SU-DHL-6 (cell line): ENCODE results near the gene ACVR1.

Source experiments
- H2AFZ ChIP-seq: fragments of 200-600 bp; sonication (generic); 2 replicates; pipeline ENCODE4 v1.6.1; 2014; ENCODE audit warnings: low read depth, mild to moderate bottlenecking, moderate library complexity, mixed read lengths, antibody characterized with exemption, low read length; ENCODE audit not compliant: severe bottlenecking
- H3F3A ChIP-seq: fragments of 200-600 bp; shearing (Covaris generic); 2 replicates; pipeline ENCODE4 v1.6.0; 2016; ENCODE audit warnings: antibody characterized with exemption, mild to moderate bottlenecking; ENCODE audit not compliant: insufficient read depth
- H3K27ac ChIP-seq: fragments of 200-600 bp; sonication (generic); 2 replicates; pipeline ENCODE4 v1.5.1; 2016; ENCODE audit warnings: low read depth, mild to moderate bottlenecking, low read length, moderate library complexity, mixed read lengths
- H3K27me3 ChIP-seq: fragments of 200-600 bp; sonication (generic), shearing (Covaris generic); 2 replicates; pipeline ENCODE4 v1.6.0; 2014; ENCODE audit warnings: mild to moderate bottlenecking, low read length
- H3K36me3 ChIP-seq: fragments of 200-600 bp; sonication (generic); 2 replicates; pipeline ENCODE4 v1.6.1; 2014; ENCODE audit warnings: mild to moderate bottlenecking, low read length, mixed read lengths
- H3K4me2 ChIP-seq: fragments of 300-600, 200-600 bp; shearing (Covaris generic), sonication (generic); 2 replicates; pipeline ENCODE4 v1.6.0; 2014; ENCODE audit warnings: low read length, low read depth, mild to moderate bottlenecking; ENCODE audit not compliant: poor library complexity, severe bottlenecking
- H3K4me3 ChIP-seq: fragments of 200-600 bp; sonication (generic); 2 replicates; pipeline ENCODE4 v1.5.1; 2014; ENCODE audit warnings: antibody characterized with exemption, low read length, mild to moderate bottlenecking, mixed read lengths; ENCODE audit not compliant: insufficient read depth, poor library complexity, severe bottlenecking
- H3K79me2 ChIP-seq: fragments of 200-600 bp; sonication (generic); 2 replicates; pipeline ENCODE4 v1.6.1; 2014; ENCODE audit warnings: mild to moderate bottlenecking, low read length, moderate library complexity; ENCODE audit not compliant: insufficient read depth
- H3K9ac ChIP-seq: fragments of 200-600 bp; sonication (generic); 2 replicates; pipeline ENCODE4 v1.7.0; 2014; ENCODE audit warnings: mild to moderate bottlenecking, low read length
- H3K9me2 ChIP-seq: fragments of 200-600 bp; sonication (generic); replicated peaks from 2 replicates; pipeline ENCODE4 v1.6.1; 2014; ENCODE audit warnings: low read length; ENCODE audit not compliant: insufficient read depth
- H3K9me3 ChIP-seq: fragments of 200-600 bp; sonication (generic); 2 replicates; pipeline ENCODE4 v1.6.1; 2014; ENCODE audit warnings: low read length, mixed read lengths; ENCODE audit not compliant: insufficient read depth
- H4K20me1 ChIP-seq: fragments of 200-600 bp; sonication (generic); 2 replicates; pipeline ENCODE4 v1.6.1; 2014; ENCODE audit warnings: low read depth, mild to moderate bottlenecking, antibody characterized with exemption, low read length, moderate library complexity, mixed read lengths
- EZH2phosphoT487 ChIP-seq: fragments of 200-600 bp; sonication (generic), shearing (Covaris generic); conservative IDR thresholded peaks from 2 replicates; pipeline ENCODE4 v1.6.1; 2018; ENCODE audit warnings: mild to moderate bottlenecking, antibody characterized with exemption, low read length, moderate library complexity, mixed read lengths
- TF ChIP-seq, protein P1 (sequence below): fragments of 200-600 bp; sonication (generic); IDR thresholded peaks from one replicate; pipeline ENCODE4 v1.5.1; 2017; ENCODE audit warnings: antibody characterized with exemption, mild to moderate bottlenecking, low read length, moderate library complexity; ENCODE audit not compliant: insufficient read depth, poor library complexity, severe bottlenecking

ACVR1 gene

DNA sequence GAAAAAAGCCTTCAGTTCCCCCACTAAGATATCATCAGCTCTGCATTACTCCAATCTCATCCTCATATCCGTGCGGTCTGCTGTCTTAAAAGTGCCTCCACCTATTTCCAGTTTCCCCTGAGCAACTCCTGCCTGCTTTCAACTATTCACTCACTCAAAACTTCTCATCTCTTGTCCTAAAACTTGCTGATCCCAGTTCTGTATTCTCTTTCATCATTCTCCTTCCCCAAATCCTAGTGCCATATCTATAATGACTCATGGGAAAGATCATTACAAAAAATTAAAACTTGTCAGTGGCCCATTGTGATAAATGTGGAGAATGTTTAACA, 20.0 kb downstream of the ACVR1 start:
- Histone ChIP-seq H3K79me2 (no peaks in the 10 kb centered on the region), H3K4me3 (no peak overlapping the region), H3K27ac (no peak overlapping the region), H3K9ac (no peak overlapping the region), H4K20me1 (no peaks in the 10 kb centered on the region), H3K9me2 (no peaks in the 10 kb centered on the region), H3F3A (no peaks in the 10 kb centered on the region), H3K27me3 (no peaks in the 10 kb centered on the region), H2AFZ (no peak overlapping the region), H3K4me2 (no peak overlapping the region), H3K36me3 (no peaks in the 10 kb centered on the region), H3K9me3 (no peaks in the 10 kb centered on the region)
- no peak for TF ChIP-seq EZH2phosphoT487
- TF ChIP-seq, protein P1, sequence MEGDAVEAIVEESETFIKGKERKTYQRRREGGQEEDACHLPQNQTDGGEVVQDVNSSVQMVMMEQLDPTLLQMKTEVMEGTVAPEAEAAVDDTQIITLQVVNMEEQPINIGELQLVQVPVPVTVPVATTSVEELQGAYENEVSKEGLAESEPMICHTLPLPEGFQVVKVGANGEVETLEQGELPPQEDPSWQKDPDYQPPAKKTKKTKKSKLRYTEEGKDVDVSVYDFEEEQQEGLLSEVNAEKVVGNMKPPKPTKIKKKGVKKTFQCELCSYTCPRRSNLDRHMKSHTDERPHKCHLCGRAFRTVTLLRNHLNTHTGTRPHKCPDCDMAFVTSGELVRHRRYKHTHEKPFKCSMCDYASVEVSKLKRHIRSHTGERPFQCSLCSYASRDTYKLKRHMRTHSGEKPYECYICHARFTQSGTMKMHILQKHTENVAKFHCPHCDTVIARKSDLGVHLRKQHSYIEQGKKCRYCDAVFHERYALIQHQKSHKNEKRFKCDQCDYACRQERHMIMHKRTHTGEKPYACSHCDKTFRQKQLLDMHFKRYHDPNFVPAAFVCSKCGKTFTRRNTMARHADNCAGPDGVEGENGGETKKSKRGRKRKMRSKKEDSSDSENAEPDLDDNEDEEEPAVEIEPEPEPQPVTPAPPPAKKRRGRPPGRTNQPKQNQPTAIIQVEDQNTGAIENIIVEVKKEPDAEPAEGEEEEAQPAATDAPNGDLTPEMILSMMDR: no peak

DNA sequence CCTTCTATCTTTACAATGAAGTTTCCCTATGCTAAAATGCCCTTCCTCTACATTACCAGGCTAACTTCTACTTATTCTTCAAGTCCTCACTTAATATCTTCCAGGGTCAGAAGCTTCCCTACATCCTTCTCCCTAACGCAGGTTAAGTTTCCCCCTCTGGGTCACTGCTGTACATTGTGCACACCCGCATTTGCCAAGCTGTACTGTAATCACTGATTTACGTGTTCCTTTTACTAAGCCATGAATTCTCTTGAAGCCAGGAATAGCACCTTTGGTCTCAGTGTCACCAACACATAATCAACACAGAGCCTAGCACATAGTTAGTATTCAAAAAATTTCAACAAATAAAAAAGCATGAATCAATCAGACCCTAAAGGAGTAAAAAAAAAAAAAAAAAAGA, 22.3 kb downstream of the ACVR1 start:
- no peaks in the 10 kb centered on the region for H3K36me3 ChIP-seq
- H3K27ac ChIP-seq: no peak overlapping the region
- no peak overlapping the region for H3K4me3 ChIP-seq
- no peaks in the 10 kb centered on the region for H3K27me3 ChIP-seq
- no peaks in the 10 kb centered on the region for H3K9me2 ChIP-seq
- TF ChIP-seq, protein P1: no peak
- no peak for TF ChIP-seq EZH2phosphoT487
- no peak overlapping the region for H3K4me2 ChIP-seq
- no peaks in the 10 kb centered on the region for H3K9me3 ChIP-seq
- no peaks in the 10 kb centered on the region for H3K79me2 ChIP-seq
- no peak overlapping the region for H2AFZ ChIP-seq
- H3K9ac ChIP-seq: no peak overlapping the region
- H4K20me1 ChIP-seq: no peaks in the 10 kb centered on the region
- H3F3A ChIP-seq: no peaks in the 10 kb centered on the region

DNA sequence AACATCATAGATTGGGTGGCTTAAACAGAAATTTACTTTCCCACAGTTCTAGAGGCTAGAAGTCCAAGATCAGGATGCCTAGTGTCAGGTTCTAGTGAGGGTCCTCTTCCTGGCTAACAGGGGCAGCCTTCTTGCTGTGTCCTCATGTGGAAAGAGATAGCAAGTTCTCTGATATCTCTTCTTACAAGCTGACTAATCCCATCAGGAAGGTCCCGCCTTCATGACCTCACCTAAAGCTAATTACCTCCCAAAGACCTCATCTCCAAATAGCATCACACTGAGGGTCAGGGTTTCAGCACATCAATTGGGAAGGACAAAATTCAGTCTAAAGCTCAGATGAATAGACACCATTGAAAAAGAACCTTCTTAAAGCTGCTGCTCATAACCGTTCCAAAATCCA, 22.9 kb downstream of the ACVR1 start:
- H3K4me2 ChIP-seq: no peak overlapping the region

More for the DNA sequence above, 22.9 kb downstream of the ACVR1 start:
- Histone ChIP-seq H3K9ac (no peak overlapping the region), H3K79me2 (no peaks in the 10 kb centered on the region), H3K27ac (no peak overlapping the region), H4K20me1 (no peaks in the 10 kb centered on the region), H2AFZ (no peak overlapping the region), H3F3A (no peaks in the 10 kb centered on the region), H3K27me3 (no peaks in the 10 kb centered on the region), H3K9me3 (no peaks in the 10 kb centered on the region), H3K36me3 (no peaks in the 10 kb centered on the region), H3K9me2 (no peaks in the 10 kb centered on the region), H3K4me3 (no peak overlapping the region)
- TF ChIP-seq, protein P1: no peak
- TF ChIP-seq EZH2phosphoT487: no peak
